RWPE1 (cell line): ENCODE measurements around the gene IFI27.

ENCODE experiments used
- CTCF ChIA-PET: fragments of 350-600 bp; sonication (Branson Sonifier 250); formaldehyde crosslinking; extraction: SDS; loops from one replicate; lab custom pipeline; 2021; lab: Yijun Ruan, JAX
- POLR2A ChIA-PET: fragments of 400-600 bp; formaldehyde crosslinking; extraction: SDS; loops from one replicate; lab custom pipeline; 2020; ENCODE audit warnings: antibody characterized with exemption; ENCODE audit not compliant: low non-redundant PET; lab: Yijun Ruan, JAX
- DNase-seq: peaks from one replicate; pipeline ENCODE4 v3.0.0; 2012; ENCODE audit warnings: low spot score
- H3K27ac ChIP-seq: fragments of 450-650 bp; 2 replicates; pipeline ENCODE4 v1.5.1; 2017
- TF ChIP-seq, protein P1 (sequence below): fragments of 450-650 bp; conservative IDR thresholded peaks from 2 replicates; pipeline ENCODE4 v1.5.1; 2017; ENCODE audit warnings: low read depth, mild to moderate bottlenecking

Gene IFI27

DNA sequence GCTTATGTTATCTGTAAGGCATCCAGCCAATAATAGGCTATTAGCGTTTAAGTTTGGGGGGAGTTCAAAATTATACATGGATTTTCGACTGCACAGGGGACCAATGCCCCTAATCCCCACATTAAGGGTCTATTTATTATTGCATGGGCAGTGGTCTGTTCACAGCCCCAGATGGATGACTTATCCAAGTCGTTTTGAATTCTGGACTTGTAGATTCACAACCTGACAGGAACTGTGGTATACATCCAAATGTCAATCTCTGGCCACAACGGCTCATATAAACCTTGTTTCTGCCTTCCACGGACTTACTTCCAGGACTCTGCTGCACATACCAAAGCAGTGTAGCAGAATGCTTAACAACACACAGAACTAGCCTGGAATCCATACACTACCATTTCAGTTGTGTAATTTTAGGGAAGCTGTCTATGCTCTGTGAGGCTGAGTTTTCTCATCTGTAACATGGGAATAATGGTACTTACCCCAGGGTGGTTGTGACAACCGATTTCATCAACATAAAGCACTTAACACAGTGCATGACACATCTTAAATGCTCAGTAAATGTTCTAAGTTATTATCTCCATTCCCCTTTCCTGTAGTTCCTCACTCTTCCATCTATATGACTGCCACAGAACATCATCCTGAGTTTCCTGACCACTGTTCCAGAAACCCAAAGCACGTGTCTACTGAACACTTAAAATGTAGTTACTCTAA lies 33.3 kb upstream of the IFI27 start:
- ChIA-PET CTCF (interaction anchor here (0.7 kb wide), 1 partner anchor 72 kb away, joined by 3 read pairs; no protein-coding TSS in a partner anchor), POLR2A (no interaction called here)

DNA sequence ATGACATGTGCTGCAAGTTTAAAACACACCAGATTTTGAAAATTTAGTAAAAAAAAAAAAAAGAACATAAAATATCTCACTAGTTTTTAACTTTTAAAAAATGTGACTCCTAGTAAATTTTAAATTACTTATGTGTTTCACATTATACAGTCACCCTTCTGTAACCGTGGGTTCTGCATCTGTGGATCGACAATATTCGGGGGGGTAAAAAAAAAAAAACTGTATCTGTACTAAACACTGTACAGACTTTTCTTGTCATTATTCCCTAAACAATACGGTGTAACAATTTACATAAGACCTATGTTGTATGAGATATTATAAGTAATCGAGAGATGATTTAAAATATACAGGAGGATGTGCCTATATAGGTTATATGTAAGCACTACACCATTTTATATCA lies 32.7 kb upstream of the IFI27 start:
- TF ChIP-seq, protein P1, sequence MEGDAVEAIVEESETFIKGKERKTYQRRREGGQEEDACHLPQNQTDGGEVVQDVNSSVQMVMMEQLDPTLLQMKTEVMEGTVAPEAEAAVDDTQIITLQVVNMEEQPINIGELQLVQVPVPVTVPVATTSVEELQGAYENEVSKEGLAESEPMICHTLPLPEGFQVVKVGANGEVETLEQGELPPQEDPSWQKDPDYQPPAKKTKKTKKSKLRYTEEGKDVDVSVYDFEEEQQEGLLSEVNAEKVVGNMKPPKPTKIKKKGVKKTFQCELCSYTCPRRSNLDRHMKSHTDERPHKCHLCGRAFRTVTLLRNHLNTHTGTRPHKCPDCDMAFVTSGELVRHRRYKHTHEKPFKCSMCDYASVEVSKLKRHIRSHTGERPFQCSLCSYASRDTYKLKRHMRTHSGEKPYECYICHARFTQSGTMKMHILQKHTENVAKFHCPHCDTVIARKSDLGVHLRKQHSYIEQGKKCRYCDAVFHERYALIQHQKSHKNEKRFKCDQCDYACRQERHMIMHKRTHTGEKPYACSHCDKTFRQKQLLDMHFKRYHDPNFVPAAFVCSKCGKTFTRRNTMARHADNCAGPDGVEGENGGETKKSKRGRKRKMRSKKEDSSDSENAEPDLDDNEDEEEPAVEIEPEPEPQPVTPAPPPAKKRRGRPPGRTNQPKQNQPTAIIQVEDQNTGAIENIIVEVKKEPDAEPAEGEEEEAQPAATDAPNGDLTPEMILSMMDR: no peak
- CTCF ChIA-PET: interaction anchor here (0.7 kb wide), 1 partner anchor 71 kb away, joined by 3 read pairs; no protein-coding TSS in a partner anchor
- H3K27ac ChIP-seq: no peak overlapping the region
- DNase-seq: no peak
- POLR2A ChIA-PET: no interaction called here

More for the DNA sequence above, 33.3 kb upstream of the IFI27 start:
- DNase-seq: no peak
- H3K27ac ChIP-seq: no peak overlapping the region
- TF ChIP-seq, protein P1: no peak

DNA sequence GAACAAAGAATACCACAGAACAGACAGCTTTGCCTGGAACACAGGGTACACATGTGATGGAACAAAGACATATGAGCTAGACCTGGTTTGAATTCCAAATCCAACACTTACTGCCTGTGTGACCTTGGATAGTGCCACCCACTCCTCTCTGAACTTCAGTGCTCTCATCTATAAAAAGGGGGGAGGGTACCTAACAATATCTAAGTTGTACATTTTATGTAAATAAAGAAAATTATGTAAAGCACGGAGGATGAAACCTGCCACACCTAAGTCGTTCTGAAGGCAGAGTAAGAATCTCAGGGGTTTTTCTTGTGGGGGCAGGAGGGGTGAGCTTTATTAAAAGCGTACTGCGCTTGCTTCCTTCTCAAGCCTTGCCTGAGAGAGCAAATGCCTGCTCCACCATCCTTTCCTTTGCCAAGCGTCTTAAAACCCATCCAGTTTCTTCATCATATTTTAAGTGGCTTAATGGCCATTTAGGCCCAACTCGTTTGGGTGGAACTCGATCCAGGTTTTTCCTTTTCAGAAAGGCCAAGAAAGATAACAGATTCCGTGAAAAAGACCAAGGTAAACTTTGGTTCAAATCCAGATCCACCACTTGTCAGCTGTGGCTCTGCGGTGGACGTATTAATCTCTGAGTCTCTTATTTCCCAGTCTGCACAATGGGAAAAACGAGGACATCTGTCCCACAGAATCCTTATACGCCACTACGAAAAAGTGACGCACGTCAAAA lies 30.5 kb upstream of the IFI27 start:
- peak overlapping the region; percentile 83 for H3K27ac ChIP-seq

DNA sequence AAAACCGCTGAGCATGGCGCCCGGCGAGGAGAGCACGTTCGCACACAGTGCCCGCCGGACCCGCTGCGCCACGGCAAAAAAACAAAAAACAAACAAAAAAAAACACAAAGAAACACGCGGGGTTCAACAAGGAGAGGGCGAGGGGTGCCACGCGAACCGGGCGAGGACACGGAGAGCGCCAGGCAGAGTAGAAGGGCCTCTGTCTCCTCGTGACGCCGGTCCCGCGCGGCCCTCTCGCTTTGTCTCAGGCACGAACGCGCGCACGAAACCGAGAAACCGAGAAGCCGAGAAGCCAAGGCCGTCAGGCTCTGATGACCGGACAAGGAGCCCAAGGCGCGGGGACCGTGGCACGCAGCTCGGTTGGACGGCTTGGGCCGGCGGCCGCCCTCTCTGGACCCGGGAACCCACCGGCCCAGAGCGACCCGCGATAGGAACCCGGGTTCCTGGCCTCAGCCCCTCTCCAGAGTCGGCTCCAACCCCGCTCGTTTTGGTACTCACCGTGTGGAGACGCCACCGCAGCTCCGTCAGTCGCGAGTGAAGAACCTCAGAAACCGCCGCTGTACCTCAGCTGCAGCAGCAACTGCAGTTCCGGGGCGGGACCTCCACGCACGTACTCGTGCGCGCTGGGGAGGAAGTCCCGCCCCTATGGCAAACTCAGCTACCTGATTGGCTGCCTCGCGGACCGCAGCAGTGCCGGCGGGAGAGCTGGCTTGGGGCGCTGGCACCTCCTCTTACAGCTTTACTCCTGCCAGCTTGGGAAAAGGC lies 29.7 kb upstream of the IFI27 start, which contains the start of the genes DDX24 and IFI27L1:
DDX24 (minus strand) TSS at position 582 of the 765 bp plus-strand sequence. CDS start 1,460 bp downstream, outside the sequence.
IFI27L1 (plus strand) TSS at position 690 of the 765 bp plus-strand sequence. CDS start 15,628 bp downstream, outside the sequence.
- TF ChIP-seq, protein P1: no peak
- H3K27ac ChIP-seq: peak within 1 kb of the TSS; percentile 83
- peak; percentile 99 for DNase-seq
- CTCF ChIA-PET: interaction anchor here (0.6 kb wide), 1 partner anchor 99 kb away, joined by 3 read pairs; no protein-coding TSS in a partner anchor
- POLR2A ChIA-PET: no interaction called here

More for the DNA sequence above, 30.5 kb upstream of the IFI27 start:
- peak; percentile 44 for DNase-seq
- TF ChIP-seq, protein P1: no peak
- ChIA-PET CTCF (interaction anchor here (0.6 kb wide), 2 partner anchors 100 to 123 kb away, joined by 3 read pairs; no protein-coding TSS in a partner anchor), POLR2A (no interaction called here)

DNA sequence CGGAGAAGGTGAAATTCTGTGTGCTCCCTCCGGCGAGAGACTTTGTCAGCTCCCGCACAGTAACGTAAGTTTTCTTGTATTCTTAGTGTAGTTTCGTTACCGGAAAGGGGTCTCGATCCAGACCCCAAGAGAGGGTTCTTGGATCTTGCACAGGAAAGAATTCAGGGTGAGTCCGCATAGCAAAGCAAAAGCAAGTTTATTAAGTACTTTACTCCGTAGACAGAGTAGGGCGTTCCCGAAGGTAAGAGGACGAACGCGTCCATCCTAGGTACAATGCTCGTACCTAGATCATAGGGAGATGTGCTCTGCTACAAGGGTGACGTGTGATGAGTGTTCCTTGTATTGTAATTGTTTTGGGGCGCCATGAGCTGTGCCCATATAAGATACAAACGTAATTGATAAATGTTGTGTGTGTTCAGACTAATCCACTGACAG lies 29.1 kb upstream of the IFI27 start:
- no peak for DNase-seq
- H3K27ac ChIP-seq: peak overlapping the region; percentile 83
- POLR2A ChIA-PET: no interaction called here
- CTCF ChIA-PET: no interaction called here
- TF ChIP-seq, protein P1: no peak

DNA sequence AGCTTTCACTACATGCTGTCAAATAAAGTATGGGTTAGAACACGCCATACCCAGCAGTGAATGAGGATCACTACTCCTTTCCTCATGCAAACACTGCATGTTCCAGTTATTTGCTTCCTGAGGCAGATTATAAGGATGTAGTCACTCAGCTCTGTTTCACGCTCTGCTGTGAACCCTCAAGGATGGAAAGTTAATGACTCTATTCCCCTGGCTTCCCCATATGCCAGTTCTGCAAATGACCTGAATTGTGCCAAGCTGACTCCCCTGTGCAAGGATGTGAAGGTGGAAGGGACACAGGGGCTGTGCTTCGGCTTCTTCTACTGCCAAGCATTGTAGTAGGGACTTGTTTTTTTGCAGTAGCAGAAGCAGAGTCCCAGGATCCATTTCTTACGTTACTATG lies 22.6 kb upstream of the IFI27 start:
- TF ChIP-seq, protein P1: no peak
- POLR2A ChIA-PET: no interaction called here
- CTCF ChIA-PET: interaction anchor here (0.7 kb wide), 2 partner anchors 265 to 1233 kb away, joined by 3 to 4 read pairs; no protein-coding TSS in a partner anchor
- no peak for DNase-seq
- H3K27ac ChIP-seq: no peak overlapping the region
